Measurements from ENCODE around the gene CASP10.
"Not testable (repeated sequence)": the region's sequence is repeated elsewhere in the genome, so short reads cannot be mapped to it uniquely, and the experiment has no call there.

The CASP10 gene

GRCh38 chr2:201182650-201183364 is at the start of gene CASP10:
TSS of gene CASP10 (plus strand) at chr2:201183141. CDS start at chr2:201185778, 2,637 bp downstream.
- DNase-seq = no peak

- DNase-seq = no peak
Measured at GRCh38 chr2:201135386-201135785, 47.6 kb upstream of the CASP10 start.

GRCh38 chr2:201136889-201137321 is 46.0 kb upstream of the CASP10 start:
- no peak for DNase-seq

GRCh38 chr2:201137505-201138400 is 45.2 kb upstream of the CASP10 start:
- no peak for DNase-seq

GRCh38 chr2:201138401-201138970 is 44.5 kb upstream of the CASP10 start:
- DNase-seq = no peak

- DNase-seq = not testable (repeated sequence)
Measured at GRCh38 chr2:201138986-201139781, 43.8 kb upstream of the CASP10 start.

- DNase-seq = no peak
Measured at GRCh38 chr2:201139836-201140604, 42.9 kb upstream of the CASP10 start.

GRCh38 chr2:201144101-201145051 is 38.6 kb upstream of the CASP10 start:
- no peak for DNase-seq

- DNase-seq = no peak
Measured at GRCh38 chr2:201148434-201148990, 34.4 kb upstream of the CASP10 start.

- DNase-seq = no peak
Measured at GRCh38 chr2:201149064-201149820, 33.7 kb upstream of the CASP10 start.

GRCh38 chr2:201149821-201150165 is 33.1 kb upstream of the CASP10 start:
- DNase-seq = not testable (repeated sequence)

GRCh38 chr2:201150454-201151020 is 32.4 kb upstream of the CASP10 start:
- no peak for DNase-seq

- DNase-seq = no peak
Measured at GRCh38 chr2:201151127-201151981, 31.6 kb upstream of the CASP10 start.

- no peak for DNase-seq
Measured at GRCh38 chr2:201152517-201152916, 30.4 kb upstream of the CASP10 start.

- DNase-seq = no peak
Measured at GRCh38 chr2:201152999-201153815, 29.7 kb upstream of the CASP10 start.

GRCh38 chr2:201154615-201155399 is 28.1 kb upstream of the CASP10 start:
- DNase-seq = no peak

GRCh38 chr2:201156036-201156435 is 26.9 kb upstream of the CASP10 start:
- no peak for DNase-seq

All from NCI-H446 (cell line).